Measurements from ENCODE around the gene COL5A2.

COL5A2 gene

GRCh38 chr2:189074506-189074905 lies 105.1 kb downstream of the COL5A2 start:
- H3K27ac ChIP-seq, result no peak overlapping the region
- TF ChIP-seq ZFX (IDR thresholded peaks at IDR 0.05) (no peak), CTCF (conservative IDR thresholded peaks at IDR 0.05) (no peak)

GRCh38 chr2:189072036-189072435 lies 107.5 kb downstream of the COL5A2 start:
- no peak for TF ChIP-seq ZFX (IDR thresholded peaks at IDR 0.05)
- H3K27ac ChIP-seq, result no peak overlapping the region

- no peak for TF ChIP-seq ZFX (IDR thresholded peaks at IDR 0.05)
- TF ChIP-seq CTCF (conservative IDR thresholded peaks at IDR 0.05), result no peak
- no peak overlapping the region for H3K27ac ChIP-seq
Measured at GRCh38 chr2:189069855-189070619, 109.5 kb downstream of the COL5A2 start.

GRCh38 chr2:189066037-189066436 lies 113.5 kb downstream of the COL5A2 start:
- H3K27ac ChIP-seq, result no peak overlapping the region

GRCh38 chr2:189060096-189060642 lies 119.4 kb downstream of the COL5A2 start:
- no peak overlapping the region for H3K27ac ChIP-seq
- TF ChIP-seq ZFX (IDR thresholded peaks at IDR 0.05) (no peak), CTCF (conservative IDR thresholded peaks at IDR 0.05) (no peak)

More at GRCh38 chr2:189066037-189066436, 113.5 kb downstream of the COL5A2 start:
- TF ChIP-seq CTCF (conservative IDR thresholded peaks at IDR 0.05) (no peak), ZFX (IDR thresholded peaks at IDR 0.05) (no peak)

GRCh38 chr2:189057316-189057715 lies 122.2 kb downstream of the COL5A2 start:
- no peak overlapping the region for H3K27ac ChIP-seq
- TF ChIP-seq CTCF (conservative IDR thresholded peaks at IDR 0.05) (no peak), ZFX (IDR thresholded peaks at IDR 0.05) (no peak)

GRCh38 chr2:189056200-189057106 lies 123.1 kb downstream of the COL5A2 start:
- TF ChIP-seq CTCF (conservative IDR thresholded peaks at IDR 0.05) (no peak), ZFX (IDR thresholded peaks at IDR 0.05) (no peak)
- no peak overlapping the region for H3K27ac ChIP-seq
